Dermis microvascular lymphatic vessel endothelial cell (primary cell): ENCODE results near the gene RHEX. TPM values are rescaled to one million over a fixed set of nuclear protein-coding genes. Genes with fewer than 3 reads are reported as not detected.
"Not testable (repeated sequence)": the region's sequence is repeated elsewhere in the genome, so short reads cannot be mapped to it uniquely, and the experiment has no call there.

ENCODE experiments used
- DNase-seq, 2 donors: peaks; one replicate each; pipeline versions ENCODE4 v3.0.0 to v3.0.0-alpha.2; 2010; ENCODE audit warnings: low read depth in 2 of 2
- total RNA-seq: library from RNA; depleted of rRNA; stranded (reverse); fragments of >200 nt; gene quantifications from 2 replicates; pipeline ENCODE4 v1.2.1, GENCODE V29; 2014

The RHEX gene
- total RNA-seq, 1 donor from 2014 or later, result not detected

DNA sequence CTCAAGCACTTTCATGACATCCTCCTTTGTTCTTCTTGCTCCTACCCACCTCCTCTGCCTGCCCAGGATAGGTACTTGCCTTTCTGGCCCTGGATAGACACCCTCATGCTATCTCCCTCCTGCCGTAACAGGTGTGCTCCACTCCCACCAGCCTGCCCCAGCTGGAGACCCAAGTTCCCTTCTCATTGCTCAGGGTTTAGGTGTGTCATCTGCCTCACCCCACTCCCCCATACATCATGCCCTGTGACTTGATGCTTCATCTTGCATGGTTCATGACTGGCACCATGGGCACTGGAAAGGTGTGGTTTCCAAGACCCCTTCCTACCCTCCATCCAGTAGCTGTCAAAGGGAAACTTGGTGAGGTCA lies 5.9 kb downstream of the RHEX start:
- DNase-seq, result no peak

DNA sequence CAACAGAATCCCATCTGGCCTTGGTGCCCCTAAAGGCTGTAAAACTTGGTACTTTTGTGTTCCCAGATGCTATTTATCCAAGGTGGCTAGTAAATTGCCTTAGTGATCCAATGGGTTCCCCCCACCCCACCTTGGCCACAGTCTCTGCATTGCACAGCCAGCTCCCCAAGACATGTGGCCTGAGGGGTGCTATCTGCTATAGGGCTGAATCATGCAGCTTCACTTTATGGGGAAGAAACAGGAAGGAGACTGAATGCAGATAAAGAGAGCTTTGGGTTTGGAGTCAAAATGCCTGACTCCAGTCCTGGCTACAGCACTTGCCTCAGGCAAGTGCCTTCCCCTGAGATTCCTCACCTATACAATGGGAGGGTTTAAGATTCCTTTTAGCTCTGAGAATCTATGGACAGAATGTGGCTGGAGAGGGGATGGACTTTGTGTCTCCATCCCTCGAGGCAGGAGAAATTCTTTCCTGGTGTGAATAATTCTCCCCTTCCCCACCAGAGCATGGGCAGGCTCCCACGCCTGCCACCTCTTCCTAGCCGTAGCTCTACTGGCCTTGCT lies 6.5 kb downstream of the RHEX start:
- no peak for DNase-seq

DNA sequence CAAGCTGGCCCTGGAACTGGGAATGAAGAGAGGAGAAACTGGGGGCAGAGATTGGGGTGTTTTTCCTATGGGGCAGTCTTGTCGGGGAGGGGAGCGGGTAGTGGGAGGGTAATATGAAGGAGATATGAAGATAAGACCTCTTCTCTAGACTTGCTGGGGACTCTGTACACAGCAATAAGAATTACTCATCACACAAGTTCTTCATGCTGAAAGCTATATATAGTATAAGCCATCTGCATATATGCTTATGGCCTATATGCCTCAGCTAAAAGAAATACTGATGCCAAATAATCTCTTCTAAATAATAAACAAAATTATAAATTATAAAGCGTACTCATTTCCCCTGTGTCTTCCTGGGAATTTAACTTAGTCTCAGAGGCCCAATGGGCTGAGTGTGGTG lies 7.9 kb downstream of the RHEX start:
- DNase-seq, result no peak

DNA sequence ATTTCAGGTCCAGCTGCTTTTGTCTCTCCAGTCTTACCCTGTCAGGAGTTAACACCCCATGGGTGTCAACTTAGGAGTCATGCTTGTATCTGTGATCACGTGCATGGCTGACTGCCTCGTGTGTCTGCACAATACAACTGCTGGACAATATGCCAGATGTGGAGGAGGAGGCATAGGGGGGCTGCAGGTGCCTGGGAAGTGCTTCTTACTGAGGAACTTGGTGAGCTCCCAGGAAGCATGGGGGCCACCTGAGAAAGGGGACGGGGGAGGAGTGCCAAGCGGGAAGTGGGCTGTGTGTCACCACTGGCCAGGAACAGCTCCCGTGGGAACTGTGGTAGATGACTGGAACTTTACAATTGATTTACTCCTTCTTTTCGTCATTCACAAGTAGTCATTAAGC lies 9.5 kb downstream of the RHEX start:
- no peak for DNase-seq

DNA sequence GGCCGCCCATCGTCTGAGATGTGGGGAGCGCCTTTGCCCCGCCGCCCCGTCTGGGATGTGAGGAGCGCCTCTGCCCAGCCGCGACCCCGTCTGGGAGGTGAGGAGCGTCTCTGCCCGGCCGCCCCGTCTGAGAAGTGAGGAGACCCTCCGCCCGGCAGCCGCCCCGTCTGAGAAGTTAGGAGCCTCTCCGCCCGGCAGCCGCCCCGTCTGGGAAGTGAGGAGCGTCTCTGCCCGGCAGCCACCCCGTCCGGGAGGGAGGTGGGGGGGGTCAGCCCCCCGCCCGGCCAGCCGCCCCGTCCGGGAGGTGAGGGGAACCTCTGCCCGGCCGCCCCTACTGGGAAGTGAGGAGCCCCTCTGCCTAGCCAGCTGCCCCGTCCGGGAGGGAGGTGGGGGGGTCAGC lies 11.0 kb downstream of the RHEX start:
- not testable (repeated sequence) for DNase-seq

DNA sequence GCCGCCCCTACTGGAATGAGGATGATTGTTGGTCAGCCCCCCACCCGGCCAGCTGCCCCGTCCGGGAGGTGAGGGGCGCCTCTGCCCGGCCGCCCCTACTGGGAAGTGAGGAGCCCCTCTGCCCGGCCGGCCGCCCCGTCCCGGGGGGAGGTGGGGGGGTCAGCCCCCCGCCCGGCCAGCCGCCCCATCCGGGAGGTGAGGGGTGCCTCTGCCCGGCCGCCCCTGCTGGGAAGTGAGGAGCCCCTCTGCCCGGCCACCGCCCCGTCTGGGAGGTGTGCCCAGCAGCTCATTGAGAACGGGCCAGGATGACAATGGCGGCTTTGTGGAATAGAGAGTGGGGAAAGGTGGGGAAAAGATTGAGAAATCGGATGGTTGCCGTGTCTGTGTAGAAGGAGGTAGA lies 11.5 kb downstream of the RHEX start:
- not testable (repeated sequence) for DNase-seq

DNA sequence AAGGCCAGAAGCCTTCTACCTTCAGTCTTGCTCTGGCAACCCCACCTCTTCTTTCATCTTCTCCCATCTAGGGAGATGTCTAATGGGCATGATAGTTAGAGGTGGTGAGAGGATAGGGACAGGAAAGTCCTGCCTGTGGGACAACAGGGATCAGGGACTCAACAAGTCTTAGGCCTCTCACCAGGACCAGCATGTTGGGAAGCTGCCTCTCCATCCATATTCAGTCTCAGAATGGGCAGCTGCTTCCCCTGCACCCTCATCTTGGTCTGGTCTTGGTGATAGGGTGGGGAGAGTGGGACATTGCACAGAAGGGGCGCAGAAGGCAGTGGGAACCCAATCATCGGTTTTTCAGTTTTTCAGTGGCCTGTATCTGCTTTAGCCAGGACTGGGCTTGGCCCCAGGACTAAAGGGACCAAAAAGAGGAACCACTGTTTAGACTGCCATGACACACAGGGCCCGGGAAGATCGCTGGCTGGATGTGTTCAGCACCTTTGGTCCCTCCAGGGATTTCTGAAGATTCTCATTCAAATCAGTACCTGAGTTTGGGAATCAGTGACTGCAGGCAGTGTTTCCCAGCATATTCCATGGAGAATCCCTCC lies 12.7 kb downstream of the RHEX start:
- DNase-seq, result no peak

DNA sequence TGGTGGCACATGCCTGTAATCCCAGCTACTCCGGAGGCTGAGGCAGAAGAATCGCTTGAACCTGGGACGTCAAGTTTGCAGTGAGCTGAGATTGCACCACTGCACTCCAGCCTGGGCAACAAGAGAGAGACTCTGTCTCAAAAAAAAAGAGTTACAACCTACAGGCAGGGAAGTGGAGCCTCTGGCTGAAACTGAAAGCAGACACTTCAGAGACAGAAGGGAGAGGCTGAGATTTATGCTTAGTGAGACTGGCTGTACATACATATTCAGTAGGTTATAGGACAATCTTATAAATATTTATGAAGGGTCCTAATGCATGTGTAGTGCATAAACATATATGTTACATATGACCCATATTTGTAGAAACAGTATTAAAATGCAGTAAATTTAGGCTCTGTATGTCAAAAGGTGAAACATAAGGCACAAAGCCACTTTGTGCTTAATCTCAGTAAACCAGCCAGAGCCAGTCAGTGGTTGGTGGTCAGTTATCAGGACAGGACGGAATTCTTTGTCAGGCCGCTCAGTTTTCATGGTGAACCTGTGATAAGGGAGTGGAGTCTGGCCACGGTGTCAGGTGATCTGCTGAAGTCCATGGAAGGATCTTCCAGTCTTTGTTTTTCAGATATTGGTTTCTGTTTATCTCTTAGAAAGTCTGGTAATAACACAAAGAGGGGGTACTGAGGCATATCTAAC lies 13.7 kb downstream of the RHEX start:
- DNase-seq, result no peak

DNA sequence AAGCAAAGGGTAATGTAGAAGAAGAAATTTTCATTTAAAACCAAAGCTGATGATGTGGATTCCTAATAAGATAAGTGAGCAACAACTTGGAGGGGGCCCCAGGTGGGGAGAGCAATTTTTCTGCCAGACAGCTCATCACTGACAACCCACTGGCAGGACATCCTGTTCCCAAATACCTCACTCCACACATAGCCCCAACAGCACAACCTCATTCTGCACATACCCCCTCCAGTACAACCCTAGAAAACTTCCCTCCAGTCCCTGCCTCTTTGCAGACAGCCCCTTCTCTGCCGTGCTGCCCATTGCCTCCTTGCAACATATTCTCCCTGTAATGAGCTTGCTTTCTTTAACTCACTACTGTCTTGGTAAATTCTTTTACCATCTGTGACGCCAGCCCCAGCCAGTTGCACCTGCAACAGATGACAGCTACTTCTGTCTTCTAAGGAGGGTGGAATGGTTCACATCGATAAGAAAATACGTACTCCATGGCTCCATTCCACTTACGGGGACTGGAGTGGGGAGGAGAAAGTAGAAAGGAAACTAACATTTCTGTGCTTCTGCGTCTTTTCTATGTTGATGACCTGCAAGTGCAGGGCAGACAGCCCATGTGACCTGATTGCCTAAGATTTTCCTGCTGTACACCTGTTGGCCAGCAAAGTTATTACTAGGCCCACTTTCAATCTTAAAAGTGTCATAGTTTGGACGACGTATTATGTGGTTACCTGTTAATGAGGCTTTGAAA lies 14.7 kb downstream of the RHEX start:
- DNase-seq, result no peak

DNA sequence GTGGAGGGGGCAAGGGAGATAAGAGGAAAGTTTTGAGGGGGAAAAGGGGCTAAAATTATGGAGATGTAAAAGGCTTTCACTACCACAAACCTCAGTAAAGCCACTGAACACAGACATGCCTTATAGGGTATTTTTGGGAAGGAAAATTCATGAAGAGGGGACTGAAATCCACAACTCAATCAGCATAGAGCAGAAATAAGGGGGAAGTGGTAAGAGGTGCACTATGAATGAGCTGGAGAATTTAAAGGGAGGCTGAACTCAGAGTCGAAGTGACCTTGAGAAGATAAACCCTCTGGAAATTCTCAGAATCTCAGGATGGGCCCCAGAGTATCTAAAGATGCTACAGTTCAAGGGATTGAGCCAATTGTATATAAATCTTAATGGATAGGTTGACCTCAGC lies 15.3 kb downstream of the RHEX start:
- no peak for DNase-seq

DNA sequence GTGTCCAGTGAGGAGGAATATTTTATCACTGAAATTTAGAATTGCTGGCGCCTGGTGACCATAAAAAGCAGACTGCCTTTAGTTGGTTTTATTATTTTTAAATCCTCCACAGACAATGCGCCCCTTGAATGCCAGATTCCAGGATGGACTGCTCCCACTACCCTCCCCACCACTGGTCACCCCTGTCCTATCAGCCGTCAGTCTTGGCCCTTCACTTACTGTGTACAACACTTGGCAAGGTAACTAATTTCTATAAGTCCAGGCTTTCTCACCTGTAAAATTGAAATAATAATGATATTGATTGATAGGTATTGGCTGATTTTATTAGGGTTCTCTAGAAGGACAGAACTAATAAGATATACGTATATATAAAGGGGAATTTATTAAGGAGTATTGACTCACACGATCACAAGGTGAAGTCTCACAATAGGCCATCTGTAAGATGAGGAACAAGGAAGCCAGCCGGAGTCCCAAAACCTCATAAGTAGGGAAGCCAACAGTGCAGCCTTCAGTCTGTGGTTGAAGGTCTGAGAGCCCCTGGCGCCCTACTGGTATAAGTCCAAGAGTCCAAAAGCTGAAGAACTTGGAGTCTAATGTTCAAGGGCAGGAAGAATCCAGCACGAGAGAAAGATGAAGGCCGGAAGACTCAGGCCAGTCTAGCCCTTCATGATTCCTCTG lies 17.8 kb downstream of the RHEX start:
- DNase-seq, result no peak

DNA sequence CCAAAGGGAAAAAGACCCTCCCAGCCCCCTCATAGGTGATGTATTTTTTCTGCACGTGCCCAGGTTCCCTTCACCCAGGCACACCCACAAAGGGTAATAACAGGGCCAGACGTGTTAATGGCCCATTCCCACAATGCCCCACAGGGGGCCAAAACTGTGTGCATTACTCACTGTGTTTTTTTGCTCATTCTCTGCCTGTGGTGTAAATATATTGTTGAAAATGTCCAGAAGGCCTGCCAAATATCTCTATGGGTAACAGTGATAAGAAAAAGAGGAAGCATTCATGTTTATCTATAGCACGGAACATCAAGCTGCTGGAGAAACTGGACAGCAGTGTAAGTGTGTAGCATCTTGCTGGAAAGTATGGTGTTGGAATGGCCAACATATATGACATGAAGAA lies 21.9 kb downstream of the RHEX start:
- DNase-seq, result peak; percentile 55 to 70

DNA sequence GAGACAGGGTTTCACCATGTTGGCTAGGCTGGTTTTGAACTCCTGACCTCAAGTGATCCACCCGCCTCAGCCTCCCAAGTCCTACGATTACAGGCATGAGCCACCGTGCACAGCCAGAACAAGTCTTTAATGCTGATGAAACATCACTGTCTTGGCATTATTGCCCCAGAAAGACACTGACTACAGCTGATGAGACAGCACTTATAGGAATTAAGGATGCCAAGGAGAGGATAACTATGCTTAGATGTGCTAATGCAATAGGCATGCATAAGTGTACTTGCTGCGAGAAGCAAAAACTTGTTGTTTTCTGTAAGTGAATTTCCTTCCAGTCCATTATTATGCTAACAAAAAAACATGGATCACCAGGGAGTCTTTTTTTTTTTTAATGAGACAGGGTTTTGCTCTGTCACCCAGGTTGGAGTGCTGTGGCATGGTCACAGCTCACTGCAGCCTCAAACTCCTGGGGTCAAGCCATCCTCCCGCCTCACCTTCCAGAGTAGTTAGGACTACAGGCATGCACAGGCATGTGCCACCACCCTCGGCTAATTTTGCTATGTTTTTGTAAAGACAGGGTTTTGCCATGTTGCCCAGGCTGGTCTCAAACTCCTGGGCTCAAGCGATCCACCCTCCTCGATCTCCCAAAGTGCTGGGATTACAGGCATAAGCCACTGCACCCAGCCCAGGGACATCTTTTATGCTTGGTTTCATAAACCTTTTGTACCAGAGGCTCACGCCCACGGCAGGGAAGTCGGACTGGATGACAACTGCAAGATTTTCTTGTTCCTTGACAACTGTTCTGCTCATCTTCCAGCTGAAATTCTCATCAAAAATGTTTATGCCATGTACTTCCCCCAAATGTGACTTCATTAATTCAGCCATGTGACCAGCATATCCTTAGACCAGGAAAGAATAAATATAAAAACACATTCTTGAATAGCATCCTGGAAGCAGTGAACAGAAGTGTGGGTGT lies 23.1 kb downstream of the RHEX start:
- no peak for DNase-seq

DNA sequence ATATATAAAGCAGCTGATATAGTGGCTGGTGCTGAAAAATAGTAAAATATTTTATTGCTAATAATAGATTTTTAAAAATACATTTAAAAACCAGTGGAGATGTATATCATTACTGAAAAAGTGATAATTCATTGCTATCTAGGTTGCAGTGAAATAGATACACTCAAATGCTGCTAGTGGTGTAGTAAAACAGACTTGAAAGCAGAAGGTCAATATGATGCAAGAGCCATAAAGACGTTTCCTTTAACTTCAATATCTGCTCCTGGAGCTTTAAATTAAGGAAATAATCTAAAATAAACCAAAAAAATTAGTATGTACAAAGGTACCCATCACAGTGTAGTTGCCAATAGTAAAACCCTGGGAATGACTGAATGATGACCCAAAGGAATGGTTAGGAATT lies 26.2 kb downstream of the RHEX start:
- no peak for DNase-seq

DNA sequence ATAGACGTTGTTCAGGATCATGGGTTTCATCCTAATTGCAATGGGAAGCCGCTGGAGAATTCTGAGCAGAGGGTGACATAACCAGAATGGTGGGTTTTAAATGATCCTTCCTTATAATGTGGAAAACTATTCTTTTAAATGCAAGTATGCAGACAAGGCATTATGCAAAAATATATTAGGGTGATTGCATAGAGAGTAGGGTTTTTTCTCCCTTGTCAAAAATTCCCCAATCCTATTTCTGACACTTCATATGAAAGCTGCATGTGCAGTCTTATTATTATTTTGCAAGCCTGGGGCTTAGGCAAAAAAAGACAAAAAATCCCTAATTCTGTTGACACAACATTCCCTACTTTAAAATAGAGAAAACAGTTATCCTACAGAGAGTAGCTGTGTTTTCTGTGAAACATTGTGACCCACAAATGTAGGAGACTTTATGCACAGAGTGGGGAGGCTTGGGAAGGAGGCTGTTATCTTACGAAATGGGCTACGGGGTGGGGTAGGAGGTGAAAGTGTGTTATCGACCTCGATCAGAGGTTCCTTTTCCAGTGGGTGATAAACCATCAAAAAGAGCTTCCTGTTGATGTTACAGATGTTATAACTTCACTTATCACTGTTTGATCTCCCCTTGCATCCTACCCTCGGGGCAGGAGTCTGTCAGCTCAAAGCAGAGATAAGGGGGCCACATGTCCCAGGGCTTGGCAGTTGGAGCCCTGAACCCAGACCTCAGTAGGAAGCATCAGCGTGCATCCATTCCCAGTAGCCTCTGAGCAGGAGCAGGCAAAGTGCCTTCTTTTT lies 27.2 kb downstream of the RHEX start:
- DNase-seq, result no peak

DNA sequence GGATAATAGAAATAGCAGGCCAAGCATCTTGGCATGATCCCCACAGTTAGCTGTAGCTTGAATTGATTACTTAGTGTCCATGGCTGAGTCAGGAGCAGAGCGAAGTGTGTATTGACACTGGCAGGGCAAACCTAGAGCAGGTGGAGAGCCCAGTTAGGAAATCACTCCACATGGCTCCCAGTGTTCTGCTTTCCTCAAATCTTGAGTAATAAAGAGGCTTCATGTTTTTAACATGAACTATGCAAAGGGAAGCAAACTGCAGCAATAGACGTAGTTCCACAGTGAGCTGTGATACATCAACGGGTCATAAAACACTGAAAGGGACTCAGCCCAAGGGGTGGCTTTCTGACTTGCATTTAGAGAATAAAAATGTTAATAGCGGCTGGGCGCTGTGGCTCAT lies 28.9 kb downstream of the RHEX start:
- no peak for DNase-seq

DNA sequence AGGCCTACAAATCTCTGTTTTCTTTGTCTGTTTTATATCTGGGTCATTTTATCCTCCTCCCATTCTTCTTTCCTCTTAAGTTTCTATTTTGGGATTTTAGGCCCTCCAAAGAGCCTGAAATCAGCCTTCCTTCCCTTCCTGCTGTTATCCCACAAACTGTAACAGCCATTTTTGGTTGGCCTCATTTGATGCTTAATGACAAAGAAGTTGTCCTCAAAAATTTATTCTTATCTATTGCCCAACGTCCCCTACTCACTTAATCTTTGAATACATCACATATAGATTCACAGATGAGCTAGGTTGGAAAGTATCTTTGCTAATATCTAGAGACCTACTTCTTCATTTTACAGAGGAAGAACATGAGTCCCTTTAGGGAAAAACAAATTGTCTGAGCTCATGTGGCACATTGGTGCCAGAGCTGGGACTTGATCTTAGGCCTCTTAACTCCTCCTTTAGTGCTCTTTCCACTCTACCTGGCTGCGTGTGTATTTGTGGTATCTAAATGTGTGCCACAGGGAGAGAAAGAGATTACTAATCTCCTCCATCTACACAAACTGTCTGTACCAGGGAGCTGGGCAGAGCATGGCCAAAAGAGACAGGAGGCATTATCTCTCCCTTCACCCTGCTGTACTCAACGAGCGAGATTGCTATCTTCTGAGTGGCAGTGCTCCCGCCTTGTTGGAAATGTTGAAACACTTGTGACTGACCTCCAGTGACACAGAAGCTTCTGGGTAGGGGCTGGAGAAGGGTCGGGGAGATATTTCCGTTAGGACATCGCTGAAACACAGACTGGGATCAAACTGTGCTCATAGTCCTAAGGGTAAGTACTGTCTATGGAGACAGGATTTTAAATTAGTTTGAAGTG lies 30.1 kb downstream of the RHEX start:
- no peak for DNase-seq

DNA sequence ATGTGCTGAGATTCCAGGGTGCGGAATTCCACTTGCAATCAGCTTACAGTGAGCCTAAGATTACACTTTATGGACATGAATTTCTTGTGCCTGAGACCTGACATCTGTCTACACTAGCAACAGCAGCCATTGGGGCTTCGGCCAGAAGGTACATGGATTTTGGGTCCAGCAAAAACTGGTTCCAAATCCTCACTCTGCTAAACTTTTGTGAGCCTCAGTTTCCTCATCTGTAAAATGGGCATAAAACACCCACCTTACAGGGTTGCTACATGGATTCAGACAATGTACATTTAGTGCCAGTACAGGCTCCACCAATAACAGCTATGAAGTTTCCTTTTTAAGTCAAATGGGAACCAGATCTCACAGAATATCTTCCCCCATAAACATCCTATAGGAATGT lies 30.8 kb downstream of the RHEX start:
- DNase-seq, result no peak

DNA sequence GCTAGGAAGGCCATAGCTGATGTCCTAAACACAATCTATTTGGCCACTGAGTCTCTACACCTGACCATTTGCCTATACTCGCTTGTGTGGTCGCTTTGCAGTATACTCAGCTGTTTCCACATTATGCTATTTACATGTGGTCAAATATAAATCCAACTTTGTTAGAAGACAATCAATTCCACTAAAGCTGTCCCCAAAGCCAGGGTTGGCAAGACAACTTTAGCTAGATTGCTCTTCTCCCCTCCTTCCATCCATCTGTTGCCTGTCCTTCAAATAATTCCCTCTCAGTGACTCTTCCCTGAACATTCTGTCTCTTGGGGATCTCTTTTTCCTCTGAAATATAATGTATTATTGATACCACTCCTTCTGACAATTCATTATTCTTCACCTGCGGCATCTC lies 34.1 kb downstream of the RHEX start:
- no peak for DNase-seq
